NCI-H146 treated with DMSO at 0.1 percent for 48 hours (cell line): ENCODE data around the gene TEDC2.

Experiments used
- DNase-seq: peaks from one replicate; lab custom pipeline; 2025; ENCODE audit not compliant: unreplicated experiment; lab: John Stamatoyannopoulos, UW

Gene TEDC2

GRCh38 chr16:2464333-2464732 lies 4.4 kb downstream of the TEDC2 start:
- no peak for DNase-seq

GRCh38 chr16:2465653-2466415 lies 5.9 kb downstream of the TEDC2 start:
- no peak for DNase-seq

GRCh38 chr16:2466667-2467527 lies 7.0 kb downstream of the TEDC2 start:
- no peak for DNase-seq

GRCh38 chr16:2467528-2468232 lies 7.8 kb downstream of the TEDC2 start:
- peak; percentile 78 for DNase-seq

- DNase-seq, result peak; percentile 90
Observed at GRCh38 chr16:2468233-2468724, 8.4 kb downstream of the TEDC2 start.

- peak; percentile 90 for DNase-seq
Observed at GRCh38 chr16:2468725-2469398, 9.0 kb downstream of the TEDC2 start.

GRCh38 chr16:2469399-2470233 lies 9.7 kb downstream of the TEDC2 start:
- no peak for DNase-seq

- no peak for DNase-seq
Observed at GRCh38 chr16:2470234-2470601, 10.3 kb downstream of the TEDC2 start.

- DNase-seq, result no peak
Observed at GRCh38 chr16:2470603-2471015, 10.7 kb downstream of the TEDC2 start.

GRCh38 chr16:2471016-2471652 lies 11.2 kb downstream of the TEDC2 start, which contains the start of gene NTN3:
Gene NTN3 (plus strand): TSS chr16:2471297. CDS start chr16:2471702, 405 bp downstream.
- peak; percentile 59 for DNase-seq

- no peak for DNase-seq
Observed at GRCh38 chr16:2471653-2472487, 12.0 kb downstream of the TEDC2 start.

GRCh38 chr16:2472488-2472864 lies 12.6 kb downstream of the TEDC2 start:
- no peak for DNase-seq

GRCh38 chr16:2472885-2473445 lies 13.1 kb downstream of the TEDC2 start:
- DNase-seq, result no peak

GRCh38 chr16:2473446-2473926 lies 13.6 kb downstream of the TEDC2 start:
- DNase-seq, result no peak

GRCh38 chr16:2473999-2474876 lies 14.3 kb downstream of the TEDC2 start:
- DNase-seq, result no peak

GRCh38 chr16:2474877-2475412 lies 15.0 kb downstream of the TEDC2 start, which contains the start of gene TBC1D24:
Gene TBC1D24 (plus strand): TSS chr16:2475127. CDS start chr16:2496149, 21,022 bp downstream.
- peak; percentile 57 for DNase-seq
